NT2/D1 (cell line): ENCODE results near the gene ACOX3.

ENCODE experiments used
- YY1 ChIP-seq: IDR thresholded peaks from 2 replicates; pipeline ENCODE4 v1.6.1; 2011; ENCODE audit not compliant: insufficient read length, insufficient read depth
- ZNF274 ChIP-seq: IDR thresholded peaks from 2 replicates; pipeline ENCODE4 v1.6.1; 2011; ENCODE audit warnings: mild to moderate bottlenecking, low read depth, low read length

DNA sequence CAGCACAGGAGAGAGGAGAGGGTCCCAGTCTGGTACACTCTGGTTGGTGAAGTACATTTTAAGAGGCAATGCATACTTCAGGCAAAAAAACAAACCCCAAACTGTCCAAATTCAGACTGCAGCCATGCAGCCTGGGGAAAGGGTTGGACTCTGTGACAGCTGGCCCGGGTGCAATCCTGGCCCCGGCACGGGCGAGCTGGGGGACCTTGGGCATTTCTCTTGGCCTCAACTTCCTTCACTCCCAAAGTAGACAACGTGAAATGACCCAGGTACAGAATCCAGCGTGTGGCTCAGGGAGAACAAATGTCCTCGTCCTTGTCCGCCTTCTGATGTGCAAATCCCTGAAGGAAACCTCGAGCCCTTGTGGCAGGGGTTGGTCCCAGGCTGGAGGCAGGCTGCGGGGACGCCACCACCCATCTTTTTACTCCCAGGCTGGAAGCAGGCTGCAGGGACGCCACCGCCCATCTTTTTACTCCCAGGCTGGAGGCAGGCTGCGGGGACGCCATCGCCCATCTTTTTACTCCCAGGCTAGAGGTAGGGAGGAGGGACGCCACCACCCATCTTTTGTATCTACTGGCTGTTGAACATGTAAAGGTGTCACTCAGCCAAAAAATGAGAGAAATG is 62.3 kb downstream of the ACOX3 start:
- TF ChIP-seq ZNF274 (no peak), YY1 (no peak)
